Smooth muscle cell (in vitro differentiated cells): ENCODE measurements around the gene KDM2A. TPM values are rescaled to one million over a fixed set of nuclear protein-coding genes. Genes with fewer than 3 reads are reported as not detected.

Experiments
- DNase-seq: peaks from one replicate; lab custom pipeline; 2025; ENCODE audit not compliant: unreplicated experiment; lab: John Stamatoyannopoulos, UW
- H2AFZ ChIP-seq: fragments of 200-600 bp; sonication (generic); 2 replicates; pipeline ENCODE4 v1.6.0; 2016; ENCODE audit warnings: antibody characterized with exemption, low read depth, mild to moderate bottlenecking
- H3F3A ChIP-seq: fragments of 200-600 bp; sonication (generic); 2 replicates; pipeline ENCODE4 v1.6.0; 2017; ENCODE audit warnings: antibody characterized with exemption, low read depth
- H3K27ac ChIP-seq: fragments of 200-600 bp; sonication (generic); 2 replicates; pipeline ENCODE4 v1.5.1; 2016; ENCODE audit warnings: low read depth, mild to moderate bottlenecking
- H3K27me3 ChIP-seq: fragments of 200-600 bp; sonication (generic); 2 replicates; pipeline ENCODE4 v1.6.1; 2016; ENCODE audit warnings: low read depth, mild to moderate bottlenecking
- H3K36me3 ChIP-seq: fragments of 200-600 bp; sonication (generic); 2 replicates; pipeline ENCODE4 v1.5.1; 2016; ENCODE audit warnings: low read depth
- H3K4me1 ChIP-seq: fragments of 200-600 bp; sonication (generic); 2 replicates; pipeline ENCODE4 v1.5.1; 2016; ENCODE audit warnings: low read depth
- H3K4me2 ChIP-seq: fragments of 200-600 bp; sonication (generic); 2 replicates; pipeline ENCODE4 v1.6.0; 2016; ENCODE audit warnings: mild to moderate bottlenecking
- H3K4me3 ChIP-seq: fragments of 200-600 bp; sonication (generic); 2 replicates; pipeline ENCODE4 v1.5.1; 2016; ENCODE audit warnings: mild to moderate bottlenecking
- H3K79me2 ChIP-seq: fragments of 200-600 bp; sonication (generic); 2 replicates; pipeline ENCODE4 v1.6.0; 2016; ENCODE audit warnings: low read depth, mild to moderate bottlenecking
- H3K9ac ChIP-seq: fragments of 200-600 bp; sonication (generic); 2 replicates; pipeline ENCODE4 v1.6.0; 2016; ENCODE audit warnings: low read depth
- H3K9me3 ChIP-seq: fragments of 200-600 bp; sonication (generic); replicated peaks from 2 replicates; pipeline ENCODE4 v1.5.1; 2016; ENCODE audit warnings: low read depth
- H4K20me1 ChIP-seq: fragments of 200-600 bp; sonication (generic); 2 replicates; pipeline ENCODE4 v1.6.0; 2016; ENCODE audit warnings: low read depth
- CTCF ChIP-seq: fragments of 200-600 bp; sonication (generic); IDR thresholded peaks from 2 replicates; pipeline ENCODE4 v1.5.1; 2017; ENCODE audit warnings: borderline replicate concordance, mild to moderate bottlenecking, antibody characterized with exemption; ENCODE audit not compliant: insufficient read depth, poor library complexity, severe bottlenecking
- WGBS: methylation state at CpG from one replicate; pipeline ENCODE4 v1.1.7; 2016; ENCODE audit warnings: low lambda C conversion rate; 5-methylcytosine and 5-hydroxymethylcytosine counted together
- polyA plus RNA-seq: library from polyadenylated mRNA; unstranded; fragments of >200 nt; fragmentation: Nextera tagmentation; extraction: Ambion mirVana; gene quantifications from 2 replicates; pipeline ENCODE4 v1.2.1, GENCODE V29; 2016
- total RNA-seq: library from RNA; depleted of rRNA; stranded (reverse); fragments of >200 nt; gene quantifications from 2 replicates; pipeline ENCODE4 v1.2.3, GENCODE V29; 2014

The KDM2A gene
- total and polyA plus RNA-seq, 2 experiments from 2014 or later = 18.9 to 44.9 TPM

DNA sequence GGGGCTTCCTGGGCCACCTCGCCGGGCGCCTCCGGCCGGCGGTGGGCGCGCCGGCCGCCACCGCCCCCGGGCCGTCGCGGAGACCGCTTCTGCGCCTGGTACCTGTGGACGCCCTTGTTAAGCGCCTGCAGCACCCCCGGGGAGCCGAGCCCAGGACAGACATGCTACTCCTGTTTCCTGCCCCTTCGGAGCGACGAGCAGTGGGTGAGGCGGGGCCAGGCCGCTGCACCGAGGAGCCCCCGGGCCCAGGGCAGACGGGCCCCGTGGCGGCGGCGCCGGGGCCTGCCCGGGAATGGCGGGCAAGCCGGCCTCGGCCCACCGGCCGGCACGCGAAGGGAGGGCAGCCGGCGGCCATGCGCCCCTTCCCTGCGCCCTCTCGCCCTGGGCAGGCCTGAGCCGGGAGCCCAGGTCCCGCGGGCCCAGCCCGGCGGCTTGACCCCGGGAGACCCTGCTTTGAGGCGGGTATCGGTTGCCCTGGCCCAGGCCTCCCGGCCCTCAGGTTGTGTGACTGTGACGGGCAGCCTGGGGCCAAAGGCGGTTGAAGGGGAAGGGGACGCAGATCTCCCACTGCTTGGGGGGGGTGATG lies 789 bp upstream of the KDM2A start:
- Histone ChIP-seq H3F3A (peaks cover 21% of the 10 kb centered on the region), H4K20me1 (peaks cover 36% of the 10 kb centered on the region), H3K4me3 (peak overlapping the region; percentile 49), H3K36me3 (no peaks in the 10 kb centered on the region), H3K9ac (peak overlapping the region; percentile 83), H3K4me2 (peak overlapping the region; percentile 89), H3K9me3 (no peaks in the 10 kb centered on the region), H3K79me2 (peaks cover 37% of the 10 kb centered on the region), H3K27ac (peak overlapping the region; percentile 87), H2AFZ (peak overlapping the region; percentile 81), H3K4me1 (peaks cover 25% of the 10 kb centered on the region), H3K27me3 (no peaks in the 10 kb centered on the region)
- no peak for DNase-seq
- WGBS = 2% methylated on average over 57 of the region's 59 CpGs
- no peak for TF ChIP-seq CTCF

DNA sequence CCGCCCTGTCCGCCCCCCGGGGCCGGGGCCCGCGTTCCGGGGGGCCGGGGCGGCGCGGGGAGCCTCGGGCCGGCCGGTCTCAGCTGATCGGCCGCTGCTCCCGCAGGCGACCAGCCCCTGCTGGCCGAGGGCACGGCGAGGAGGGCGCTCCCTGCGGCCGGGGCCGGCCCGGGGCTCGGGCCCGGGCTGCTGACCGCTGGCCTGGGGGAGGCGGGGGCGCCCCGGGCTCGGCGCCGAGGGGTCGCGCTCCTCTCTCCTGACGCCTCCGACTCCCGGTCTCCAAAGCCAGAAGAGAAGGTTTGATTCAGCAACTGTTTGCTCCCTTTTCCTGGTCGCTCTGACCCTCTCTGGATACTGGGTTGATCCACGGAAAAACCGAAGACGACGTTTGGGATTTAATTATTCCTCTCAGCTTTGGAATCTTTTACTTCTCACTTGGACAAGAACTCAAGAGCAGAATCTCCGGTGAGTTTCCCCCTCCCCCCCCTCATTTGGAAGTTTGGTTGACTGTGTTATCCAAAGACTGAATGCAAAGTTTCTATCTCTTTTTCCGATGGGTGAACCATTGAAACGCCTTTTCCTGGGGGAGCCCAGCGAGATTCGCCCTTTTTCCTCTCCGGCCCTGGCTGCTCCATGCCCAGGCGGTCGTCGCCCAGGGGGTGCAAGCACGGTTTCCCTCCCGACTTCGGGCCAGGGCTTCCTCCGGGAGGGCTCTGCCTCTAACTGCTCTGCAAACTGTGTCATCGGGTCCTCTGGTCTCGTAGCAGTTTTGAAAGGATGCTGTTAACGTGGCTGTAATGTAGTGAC lies 725 bp downstream of the KDM2A start:
- H3K9ac ChIP-seq = peak overlapping the region; percentile 97
- no peaks in the 10 kb centered on the region for H3K27me3 ChIP-seq
- peak overlapping the region; percentile 97 for H3K4me2 ChIP-seq
- H4K20me1 ChIP-seq = peaks cover 51% of the 10 kb centered on the region
- H3K9me3 ChIP-seq = no peaks in the 10 kb centered on the region
- no peak for DNase-seq
- H3K4me3 ChIP-seq = peak overlapping the region; percentile 78
- peak; percentile 2 for TF ChIP-seq CTCF
- H2AFZ ChIP-seq = peak overlapping the region; percentile 10
- H3F3A ChIP-seq = peaks cover 21% of the 10 kb centered on the region
- under 1% methylated on average over 22 of the region's 61 CpGs for WGBS
- peaks cover 25% of the 10 kb centered on the region for H3K4me1 ChIP-seq
- H3K36me3 ChIP-seq = no peaks in the 10 kb centered on the region
- H3K79me2 ChIP-seq = peaks cover 52% of the 10 kb centered on the region
- H3K27ac ChIP-seq = peak overlapping the region; percentile 93

DNA sequence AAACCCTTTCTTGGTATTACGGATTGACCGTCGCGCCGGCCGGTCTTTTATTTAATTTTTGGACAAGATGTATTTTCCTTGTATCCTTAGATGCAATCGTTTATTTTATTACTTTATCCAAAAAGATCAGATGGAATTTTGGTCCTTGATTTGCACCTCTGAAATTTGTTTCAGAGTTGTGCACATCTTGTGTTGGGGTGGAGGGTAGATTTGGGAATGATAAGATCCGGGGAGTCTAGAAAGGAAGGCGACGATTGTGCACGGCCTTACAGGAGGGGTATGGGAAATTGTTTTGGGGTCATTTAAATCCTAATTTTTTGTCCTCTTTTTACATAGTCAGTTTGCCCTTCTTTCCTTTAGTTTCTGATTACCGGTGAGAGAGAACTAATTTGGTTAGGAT lies 1.4 kb downstream of the KDM2A start:
- H3F3A ChIP-seq = peaks cover 21% of the 10 kb centered on the region
- H4K20me1 ChIP-seq = peaks cover 58% of the 10 kb centered on the region
- H3K4me1 ChIP-seq = peaks cover 25% of the 10 kb centered on the region
- H3K27me3 ChIP-seq = no peaks in the 10 kb centered on the region
- no peak overlapping the region for H2AFZ ChIP-seq
- WGBS = 2% methylated on average over 12 of the region's 12 CpGs
- TF ChIP-seq CTCF = no peak
- H3K36me3 ChIP-seq = no peaks in the 10 kb centered on the region
- peak overlapping the region; percentile 78 for H3K4me3 ChIP-seq
- no peak for DNase-seq
- peak overlapping the region; percentile 76 for H3K27ac ChIP-seq
- H3K9me3 ChIP-seq = no peaks in the 10 kb centered on the region
- peak overlapping the region; percentile 85 for H3K9ac ChIP-seq
- H3K79me2 ChIP-seq = peaks cover 59% of the 10 kb centered on the region
- H3K4me2 ChIP-seq = peak overlapping the region; percentile 97
